ENCODE results near the gene RALGDS.
"Not testable (repeated sequence)": the region's sequence is repeated elsewhere in the genome, so short reads cannot be mapped to it uniquely, and the experiment has no call there.

RALGDS gene

DNA sequence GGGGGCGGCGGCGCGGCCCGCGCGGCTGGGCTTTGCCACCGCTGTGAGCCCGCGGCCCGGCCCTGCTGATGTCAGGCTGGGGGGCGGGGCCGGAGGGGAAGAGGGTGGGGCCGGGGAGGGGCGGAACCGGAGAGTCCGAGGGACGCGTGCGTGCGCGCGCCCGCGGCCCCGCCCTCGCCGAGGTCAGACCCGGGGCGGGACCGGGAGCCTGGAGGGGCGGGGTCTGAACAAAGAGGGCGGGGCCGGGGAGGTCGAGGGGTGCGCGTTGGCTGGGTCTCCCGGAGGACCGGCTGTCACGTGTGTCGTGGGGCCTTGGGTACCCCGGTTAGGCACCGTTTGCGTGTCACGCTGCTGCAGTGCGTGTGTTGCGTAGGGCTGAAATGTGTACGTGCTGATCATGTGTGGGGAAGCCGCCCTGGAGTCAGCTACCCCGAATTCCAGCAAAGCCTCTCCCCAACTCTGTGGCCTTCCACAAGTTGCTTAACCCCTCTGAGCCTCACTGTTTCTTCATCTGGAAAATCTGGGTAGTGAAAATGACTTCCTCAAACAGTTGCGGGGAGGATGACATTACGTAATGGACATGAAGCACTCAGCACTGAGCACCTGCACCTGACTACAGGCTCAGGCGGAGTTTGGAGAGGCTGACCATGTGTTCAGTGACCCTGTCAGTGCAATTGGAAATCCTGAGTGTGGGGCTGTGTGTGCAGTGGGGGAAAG is at the start of gene RALGDS:
TSS of gene RALGDS (minus strand) at position 43 of the 717 bp plus-strand sequence. CDS start 86 bp downstream, outside the sequence.
- DNase-seq = peak; percentile 81

GRCh38 chr9:133170716-133171115 is 49.7 kb upstream of the RALGDS start:
- DNase-seq = no peak

- DNase-seq = not testable (repeated sequence)
These were observed 48.6 kb upstream of the RALGDS start for GRCh38 chr9:133169687-133170086.

GRCh38 chr9:133169102-133169501 is 48.1 kb upstream of the RALGDS start:
- no peak for DNase-seq

DNA sequence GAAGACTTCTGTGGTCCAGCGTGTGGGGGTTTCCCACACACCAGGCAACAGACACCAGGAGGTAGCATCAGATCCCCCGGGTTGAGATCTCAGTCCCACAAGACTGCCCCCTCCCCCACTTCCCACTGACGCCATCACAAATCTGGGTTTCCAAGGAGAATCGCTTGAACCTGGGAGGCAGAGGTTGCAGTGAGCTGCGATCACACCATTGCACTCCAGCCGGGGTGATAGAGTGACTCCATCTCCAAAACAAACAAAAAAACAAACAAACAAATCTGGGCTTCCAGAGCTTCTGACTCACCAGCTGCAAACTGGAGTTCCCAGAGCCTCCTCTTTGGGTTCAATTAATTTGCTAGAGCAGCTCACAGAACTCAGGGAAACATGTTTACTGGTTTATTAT is 47.4 kb upstream of the RALGDS start:
- no peak for DNase-seq

- no peak for DNase-seq
These were observed 46.7 kb upstream of the RALGDS start for GRCh38 chr9:133167769-133168168.

GRCh38 chr9:133167096-133167730 is 46.2 kb upstream of the RALGDS start:
- DNase-seq = no peak

- no peak for DNase-seq
These were observed 45.4 kb upstream of the RALGDS start for GRCh38 chr9:133166392-133166791.

GRCh38 chr9:133165452-133165730 is 44.4 kb upstream of the RALGDS start:
- DNase-seq = no peak

DNA sequence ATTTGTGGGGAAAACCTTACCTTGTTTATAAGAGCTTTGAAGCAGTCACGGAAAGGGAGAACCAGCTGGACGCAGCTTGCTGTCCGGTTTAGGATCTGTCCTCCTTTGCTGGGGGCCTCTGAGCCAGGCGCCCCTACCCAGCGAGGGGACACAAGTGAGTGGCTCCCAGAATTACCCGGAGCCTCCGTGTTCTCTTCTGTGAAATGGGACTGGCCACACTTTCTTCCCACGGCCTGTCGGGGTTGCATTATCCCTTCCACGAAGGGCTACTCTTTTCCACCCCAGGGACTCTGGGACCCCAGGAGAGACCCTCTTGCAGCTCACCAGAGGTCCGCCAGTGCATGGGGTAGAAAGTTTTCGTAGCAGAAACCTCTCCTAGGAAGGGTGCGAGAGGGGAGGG is 43.2 kb upstream of the RALGDS start:
- no peak for DNase-seq

- peak; percentile 73 for DNase-seq
These were observed 42.6 kb upstream of the RALGDS start, which contains the start of gene GBGT1 for GRCh38 chr9:133163504-133164172. GBGT1 (minus strand) TSS chr9:133163914; CDS start chr9:133162412, 1,502 bp downstream.

DNA sequence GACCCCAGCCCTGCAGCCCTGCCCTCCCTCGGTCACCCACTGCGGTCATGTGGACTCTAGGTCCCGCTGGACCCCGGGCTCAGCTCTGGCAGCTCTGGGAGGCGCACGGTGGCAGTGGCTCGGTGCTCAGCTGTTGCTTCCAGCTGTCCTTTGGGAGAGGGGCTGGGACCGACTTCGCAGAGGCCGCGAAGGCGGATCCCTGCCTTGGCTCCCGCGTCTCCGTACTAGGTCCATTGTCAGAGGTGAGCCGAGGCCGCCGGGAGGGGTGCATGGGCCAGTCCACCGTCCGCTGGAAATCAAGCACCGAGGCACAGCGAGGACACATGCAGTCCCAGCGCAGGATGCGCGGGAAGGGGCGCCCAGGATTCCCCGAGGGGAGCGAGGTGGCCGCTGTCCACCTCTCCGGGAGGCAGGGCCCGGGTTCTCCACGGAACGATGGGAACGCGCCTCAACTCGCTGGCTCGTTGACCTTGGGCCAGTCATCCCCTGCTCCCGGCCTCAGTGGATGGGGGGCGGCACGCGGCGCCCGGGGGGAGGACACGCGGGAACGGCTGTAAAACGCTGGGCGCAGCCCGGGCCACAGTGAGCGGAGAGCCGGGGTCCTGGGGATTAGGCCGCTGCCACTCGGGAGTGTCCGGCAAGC is 41.9 kb upstream of the RALGDS start:
- no peak for DNase-seq

GRCh38 chr9:133161547-133161950 is 40.5 kb upstream of the RALGDS start:
- peak; percentile 36 for DNase-seq

- DNase-seq = peak; percentile 99
These were observed 39.9 kb upstream of the RALGDS start for GRCh38 chr9:133160742-133161546.

DNA sequence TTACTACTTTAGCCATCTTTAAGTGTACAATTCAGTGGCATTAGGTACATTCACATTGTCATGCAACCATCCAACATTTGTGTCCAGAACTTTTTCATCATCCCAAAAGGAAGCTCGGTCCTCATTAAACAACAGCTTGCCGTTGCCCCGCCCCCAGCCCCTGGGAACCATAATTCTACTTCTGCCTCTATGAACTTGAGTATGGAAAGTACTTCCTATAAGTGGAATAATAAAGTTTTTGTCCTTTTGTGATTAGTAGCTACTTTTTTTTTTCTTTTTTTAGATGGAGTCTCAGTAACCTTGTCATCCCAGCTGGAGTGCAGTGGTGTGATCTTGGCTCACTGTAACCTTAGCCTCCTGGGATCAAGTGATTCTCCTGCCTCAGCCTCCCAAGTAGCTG is 37.7 kb upstream of the RALGDS start:
- no peak for DNase-seq

GRCh38 chr9:133155156-133155555 is 34.1 kb upstream of the RALGDS start:
- DNase-seq = no peak

DNA sequence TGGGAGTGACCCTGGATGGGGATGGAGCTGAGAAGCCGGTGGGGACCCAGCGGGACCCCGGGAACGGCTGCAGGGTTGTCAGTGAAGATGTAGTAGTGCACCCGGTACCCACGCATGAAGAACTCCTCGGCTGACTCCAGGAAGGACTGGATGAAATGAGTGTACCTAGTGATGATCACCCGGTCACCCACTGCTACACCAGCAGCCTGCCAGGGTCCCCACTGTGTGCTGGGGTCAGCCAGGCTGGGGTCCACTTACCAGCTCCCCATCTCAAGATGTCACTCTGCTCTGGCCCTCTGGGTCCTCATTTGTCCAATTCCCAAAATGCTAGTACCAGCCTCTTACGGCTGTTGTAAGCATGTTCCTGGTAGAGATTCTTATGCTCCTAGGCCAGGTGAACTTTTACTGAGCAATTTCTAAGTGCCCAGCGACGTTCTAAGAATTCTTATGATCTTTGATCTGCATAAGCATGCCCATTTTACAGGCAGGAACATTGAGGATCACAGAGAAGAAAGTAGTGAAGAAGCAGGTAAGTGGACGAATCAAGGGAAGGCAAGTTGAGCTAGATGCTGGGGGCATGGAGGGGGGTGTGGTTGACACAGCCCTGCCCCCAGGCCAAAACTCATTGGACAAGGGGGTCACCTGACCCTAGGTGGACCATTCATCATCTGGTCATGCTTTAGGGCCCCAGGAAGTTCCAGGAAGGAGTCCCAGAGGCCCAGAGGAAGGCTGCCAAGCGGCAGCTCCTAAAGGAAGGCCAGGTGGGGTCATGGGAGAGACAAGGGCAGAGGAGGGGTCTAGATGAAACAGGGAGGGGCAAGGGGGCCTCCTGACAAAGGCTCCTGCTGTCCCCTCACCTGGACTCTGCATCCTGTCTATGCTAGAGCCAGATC is 33.3 kb upstream of the RALGDS start:
- no peak for DNase-seq

- no peak for DNase-seq
These were observed 32.4 kb upstream of the RALGDS start for GRCh38 chr9:133153227-133154096.

GRCh38 chr9:133151601-133152525 is 30.8 kb upstream of the RALGDS start:
- no peak for DNase-seq

DNA sequence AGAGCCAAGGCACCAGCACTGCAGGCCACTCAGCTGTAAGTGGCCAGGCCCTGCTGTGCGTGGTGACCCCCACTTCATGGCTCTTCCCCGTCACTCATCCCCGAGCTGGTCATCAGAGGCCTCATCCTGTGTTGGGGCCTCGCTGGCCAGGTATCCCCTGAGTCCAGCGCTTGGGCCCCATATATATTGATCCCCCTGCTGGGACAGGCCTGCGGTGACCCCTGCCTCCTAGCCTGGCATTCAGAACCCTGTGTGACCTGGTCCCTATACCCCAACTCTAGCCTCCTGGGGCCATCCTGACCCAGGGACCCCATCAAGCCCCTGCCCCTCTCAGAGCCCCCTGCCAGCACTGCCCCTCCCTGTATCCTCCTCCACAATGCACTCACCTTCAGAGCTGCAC is 30.0 kb upstream of the RALGDS start:
- no peak for DNase-seq

All from hematopoietic multipotent progenitor cell treated with erythropoietin and hydrocortisone succinate and interleukin-3 and kit ligand, for 8 days (in vitro differentiated cells).